ENCODE measurements around the gene INTS15. TPM values are rescaled to one million over a fixed set of nuclear protein-coding genes. Genes with fewer than 3 reads are reported as not detected.

Gene INTS15
- polyA plus RNA-seq, 1 donor from 2014 or later = 36.2 TPM

- Histone ChIP-seq H3K4me3 (ENCODE audit: low read length) (no peak overlapping the region), H3K27ac (ENCODE audit: low read length) (no peak overlapping the region), H4K20me1 (ENCODE audit: insufficient read depth) (no peaks in the 10 kb centered on the region), H3K36me3 (ENCODE audit: insufficient read depth, low read length) (no peaks in the 10 kb centered on the region), H3K79me2 (replicated peaks; ENCODE audit: insufficient read depth, low read length) (no peaks in the 10 kb centered on the region), H3K9me2 (ENCODE audit: insufficient read depth, low read length) (no peaks in the 10 kb centered on the region), H3K27me3 (ENCODE audit: insufficient read depth, low read depth, low read length) (no peaks in the 10 kb centered on the region), H3F3A (ENCODE audit: insufficient read depth, low read length, poor library complexity, severe bottlenecking) (no peaks in the 10 kb centered on the region), H2AFZ (ENCODE audit: low read depth, low read length) (no peak overlapping the region), H3K9me3 (ENCODE audit: low read length) (no peaks in the 10 kb centered on the region), H3K9ac (ENCODE audit: low read length) (no peak overlapping the region), H3K4me2 (ENCODE audit: low read length) (no peak overlapping the region)
- TF ChIP-seq POLR2AphosphoS5 (IDR thresholded peaks at IDR 0.05) (no peak), RAD21 (conservative IDR thresholded peaks at IDR 0.05) (no peak)
These were observed 18.6 kb upstream of the INTS15 start for GRCh38 chr7:6571160-6571779.

DNA sequence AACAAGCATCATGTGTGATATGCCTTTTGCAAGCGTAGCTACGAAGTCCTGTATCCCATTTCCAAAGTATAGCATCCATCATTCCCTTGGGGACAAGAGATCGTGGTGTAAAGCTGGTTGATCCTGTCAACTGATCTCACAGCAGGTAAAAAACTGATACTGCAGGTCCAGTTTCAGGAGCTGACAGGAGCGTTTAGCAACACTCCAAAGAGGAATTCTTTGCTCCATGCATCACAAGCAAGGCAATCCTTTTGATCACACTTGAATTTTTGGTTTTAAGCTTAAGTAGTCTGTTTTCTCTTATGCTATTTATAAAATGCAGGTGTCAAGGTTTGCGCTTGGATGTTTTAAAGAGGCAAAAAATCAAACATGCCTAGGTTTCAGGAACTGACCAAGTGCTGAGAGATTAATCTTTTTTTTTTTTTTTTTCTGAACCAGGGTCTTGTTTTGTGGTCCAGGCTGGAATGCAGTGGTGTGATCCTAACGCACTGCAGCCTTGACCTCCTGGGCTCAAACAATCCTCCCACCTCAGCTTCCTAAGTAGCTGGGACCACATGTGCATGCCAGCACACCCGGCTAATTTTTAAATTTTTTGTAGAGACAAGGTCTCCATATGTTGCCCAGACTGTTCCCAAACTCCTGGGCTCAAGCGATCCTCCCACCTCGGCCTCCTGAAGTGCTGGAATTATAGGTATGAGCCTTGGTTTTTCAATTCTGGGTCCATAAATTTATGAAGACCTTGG is 14.4 kb upstream of the INTS15 start:
- Histone ChIP-seq H2AFZ (ENCODE audit: low read depth, low read length) (no peak overlapping the region), H3K36me3 (ENCODE audit: insufficient read depth, low read length) (no peaks in the 10 kb centered on the region), H3K4me2 (ENCODE audit: low read length) (no peak overlapping the region), H3K4me3 (ENCODE audit: low read length) (no peak overlapping the region), H3K27me3 (ENCODE audit: insufficient read depth, low read depth, low read length) (no peaks in the 10 kb centered on the region), H3K9me3 (ENCODE audit: low read length) (no peaks in the 10 kb centered on the region), H3K9ac (ENCODE audit: low read length) (no peak overlapping the region), H4K20me1 (ENCODE audit: insufficient read depth) (no peaks in the 10 kb centered on the region), H3K27ac (ENCODE audit: low read length) (no peak overlapping the region), H3K9me2 (ENCODE audit: insufficient read depth, low read length) (no peaks in the 10 kb centered on the region), H3F3A (ENCODE audit: insufficient read depth, low read length, poor library complexity, severe bottlenecking) (no peaks in the 10 kb centered on the region), H3K79me2 (replicated peaks; ENCODE audit: insufficient read depth, low read length) (no peaks in the 10 kb centered on the region)
- TF ChIP-seq TAF1 (IDR thresholded peaks at IDR 0.05; ENCODE audit: low read depth) (no peak), RAD21 (conservative IDR thresholded peaks at IDR 0.05) (no peak), EP300 (conservative IDR thresholded peaks at IDR 0.05; ENCODE audit: poor library complexity, severe bottlenecking) (no peak), MXI1 (conservative IDR thresholded peaks at IDR 0.05; ENCODE audit: poor library complexity, severe bottlenecking) (no peak), EZH2 (IDR thresholded peaks at IDR 0.05; ENCODE audit: borderline replicate concordance, insufficient read depth, low read length, poor library complexity, severe bottlenecking) (no peak), POLR2AphosphoS5 (IDR thresholded peaks at IDR 0.05) (no peak), SMC3 (conservative IDR thresholded peaks at IDR 0.05; ENCODE audit: poor library complexity) (no peak)
- TF ChIP-seq, protein P1, sequence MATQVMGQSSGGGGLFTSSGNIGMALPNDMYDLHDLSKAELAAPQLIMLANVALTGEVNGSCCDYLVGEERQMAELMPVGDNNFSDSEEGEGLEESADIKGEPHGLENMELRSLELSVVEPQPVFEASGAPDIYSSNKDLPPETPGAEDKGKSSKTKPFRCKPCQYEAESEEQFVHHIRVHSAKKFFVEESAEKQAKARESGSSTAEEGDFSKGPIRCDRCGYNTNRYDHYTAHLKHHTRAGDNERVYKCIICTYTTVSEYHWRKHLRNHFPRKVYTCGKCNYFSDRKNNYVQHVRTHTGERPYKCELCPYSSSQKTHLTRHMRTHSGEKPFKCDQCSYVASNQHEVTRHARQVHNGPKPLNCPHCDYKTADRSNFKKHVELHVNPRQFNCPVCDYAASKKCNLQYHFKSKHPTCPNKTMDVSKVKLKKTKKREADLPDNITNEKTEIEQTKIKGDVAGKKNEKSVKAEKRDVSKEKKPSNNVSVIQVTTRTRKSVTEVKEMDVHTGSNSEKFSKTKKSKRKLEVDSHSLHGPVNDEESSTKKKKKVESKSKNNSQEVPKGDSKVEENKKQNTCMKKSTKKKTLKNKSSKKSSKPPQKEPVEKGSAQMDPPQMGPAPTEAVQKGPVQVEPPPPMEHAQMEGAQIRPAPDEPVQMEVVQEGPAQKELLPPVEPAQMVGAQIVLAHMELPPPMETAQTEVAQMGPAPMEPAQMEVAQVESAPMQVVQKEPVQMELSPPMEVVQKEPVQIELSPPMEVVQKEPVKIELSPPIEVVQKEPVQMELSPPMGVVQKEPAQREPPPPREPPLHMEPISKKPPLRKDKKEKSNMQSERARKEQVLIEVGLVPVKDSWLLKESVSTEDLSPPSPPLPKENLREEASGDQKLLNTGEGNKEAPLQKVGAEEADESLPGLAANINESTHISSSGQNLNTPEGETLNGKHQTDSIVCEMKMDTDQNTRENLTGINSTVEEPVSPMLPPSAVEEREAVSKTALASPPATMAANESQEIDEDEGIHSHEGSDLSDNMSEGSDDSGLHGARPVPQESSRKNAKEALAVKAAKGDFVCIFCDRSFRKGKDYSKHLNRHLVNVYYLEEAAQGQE (IDR thresholded peaks at IDR 0.05; ENCODE audit: borderline replicate concordance) = no peak
- TF ChIP-seq, protein P2, sequence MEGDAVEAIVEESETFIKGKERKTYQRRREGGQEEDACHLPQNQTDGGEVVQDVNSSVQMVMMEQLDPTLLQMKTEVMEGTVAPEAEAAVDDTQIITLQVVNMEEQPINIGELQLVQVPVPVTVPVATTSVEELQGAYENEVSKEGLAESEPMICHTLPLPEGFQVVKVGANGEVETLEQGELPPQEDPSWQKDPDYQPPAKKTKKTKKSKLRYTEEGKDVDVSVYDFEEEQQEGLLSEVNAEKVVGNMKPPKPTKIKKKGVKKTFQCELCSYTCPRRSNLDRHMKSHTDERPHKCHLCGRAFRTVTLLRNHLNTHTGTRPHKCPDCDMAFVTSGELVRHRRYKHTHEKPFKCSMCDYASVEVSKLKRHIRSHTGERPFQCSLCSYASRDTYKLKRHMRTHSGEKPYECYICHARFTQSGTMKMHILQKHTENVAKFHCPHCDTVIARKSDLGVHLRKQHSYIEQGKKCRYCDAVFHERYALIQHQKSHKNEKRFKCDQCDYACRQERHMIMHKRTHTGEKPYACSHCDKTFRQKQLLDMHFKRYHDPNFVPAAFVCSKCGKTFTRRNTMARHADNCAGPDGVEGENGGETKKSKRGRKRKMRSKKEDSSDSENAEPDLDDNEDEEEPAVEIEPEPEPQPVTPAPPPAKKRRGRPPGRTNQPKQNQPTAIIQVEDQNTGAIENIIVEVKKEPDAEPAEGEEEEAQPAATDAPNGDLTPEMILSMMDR (IDR thresholded peaks at IDR 0.05; ENCODE audit: poor library complexity, severe bottlenecking) = no peak
